ENCODE results near the gene SEMA4G.

DNA sequence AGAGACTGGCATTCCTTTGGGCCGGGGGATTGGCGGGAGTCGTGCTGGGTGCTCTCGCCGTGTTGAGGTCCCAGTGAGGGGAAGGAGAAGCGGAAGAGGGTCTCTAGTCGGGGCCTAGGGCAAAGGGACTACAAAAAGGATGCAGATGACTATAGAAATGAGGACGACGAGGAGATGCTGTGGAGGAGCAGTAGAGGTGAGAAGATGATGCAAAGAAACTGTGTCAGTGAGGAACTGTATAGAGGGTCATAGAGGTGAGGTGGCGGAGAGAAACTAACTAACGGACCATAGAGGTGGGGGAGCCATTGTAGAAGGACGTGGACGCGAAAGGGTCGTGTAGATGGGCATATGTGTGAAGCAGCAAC, 18.4 kb downstream of the SEMA4G start:
- no peak for TF ChIP-seq POLR2A (IDR thresholded peaks at IDR 0.05)
- no peak for TF ChIP-seq CTCF (IDR thresholded peaks at IDR 0.05)
- no peak for TF ChIP-seq EP300 (IDR thresholded peaks at IDR 0.05)
